AG09319 (cell line): ENCODE data around the gene CYSLTR2.

Source experiments
- DNase-seq: peaks from one replicate; pipeline ENCODE4 v3.0.0-alpha.2; 2010; ENCODE audit warnings: low read depth; ENCODE audit errors: extremely low read depth
- CTCF ChIP-seq: IDR thresholded peaks from 2 replicates; pipeline ENCODE4 v1.5.1; 2011; ENCODE audit warnings: low read depth, mild to moderate bottlenecking, inconsistent platforms, low read length, moderate library complexity

Gene CYSLTR2

DNA sequence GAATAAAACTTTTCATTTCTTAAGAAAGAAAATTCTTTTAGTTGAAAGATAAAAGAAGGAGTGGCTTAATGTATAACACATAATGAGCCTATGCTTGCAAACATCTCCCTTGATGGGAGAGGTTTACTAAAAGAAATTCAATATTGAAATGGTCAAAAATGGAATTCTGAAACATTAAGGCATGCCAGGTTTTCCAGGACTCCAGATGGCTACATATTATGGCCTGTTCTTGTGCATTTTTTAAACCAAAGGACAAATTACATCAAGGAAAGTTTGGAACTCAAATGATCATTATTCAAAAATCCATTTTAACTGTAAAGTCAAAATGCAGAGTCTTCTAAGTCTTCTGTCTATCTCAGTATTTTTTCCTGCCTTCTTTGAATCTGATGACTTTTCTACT, 19.1 kb upstream of the CYSLTR2 start:
- no peak for TF ChIP-seq CTCF

GRCh38 chr13:48635478-48635877, 18.3 kb upstream of the CYSLTR2 start:
- TF ChIP-seq CTCF, result no peak
- no peak for DNase-seq

More for the DNA sequence above, 19.1 kb upstream of the CYSLTR2 start:
- DNase-seq, result no peak

GRCh38 chr13:48636550-48636949, 17.2 kb upstream of the CYSLTR2 start:
- TF ChIP-seq CTCF, result no peak
- no peak for DNase-seq

- no peak for TF ChIP-seq CTCF
- no peak for DNase-seq
Observed at GRCh38 chr13:48637601-48638000, 16.1 kb upstream of the CYSLTR2 start.

DNA sequence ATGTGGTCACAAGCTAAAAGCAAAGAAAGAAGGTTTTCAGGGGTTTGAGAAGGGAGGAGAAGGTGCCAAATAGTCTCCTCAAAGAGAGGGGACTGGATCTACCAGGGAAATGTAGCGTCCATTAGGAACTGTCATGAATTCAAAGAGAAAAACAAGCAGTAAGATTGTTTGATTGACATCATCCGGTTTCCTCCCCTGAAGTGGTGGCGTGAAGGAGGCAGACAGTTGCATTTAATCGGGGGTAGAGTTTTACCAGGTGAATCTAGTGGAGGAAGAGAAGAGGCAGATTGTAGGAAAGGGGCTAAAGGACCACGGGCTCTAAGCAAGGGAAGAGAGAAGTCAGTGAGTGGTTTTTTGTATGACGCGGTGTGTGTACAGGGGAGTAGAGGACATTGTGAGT, 13.0 kb upstream of the CYSLTR2 start:
- DNase-seq, result no peak
- TF ChIP-seq CTCF, result no peak

DNA sequence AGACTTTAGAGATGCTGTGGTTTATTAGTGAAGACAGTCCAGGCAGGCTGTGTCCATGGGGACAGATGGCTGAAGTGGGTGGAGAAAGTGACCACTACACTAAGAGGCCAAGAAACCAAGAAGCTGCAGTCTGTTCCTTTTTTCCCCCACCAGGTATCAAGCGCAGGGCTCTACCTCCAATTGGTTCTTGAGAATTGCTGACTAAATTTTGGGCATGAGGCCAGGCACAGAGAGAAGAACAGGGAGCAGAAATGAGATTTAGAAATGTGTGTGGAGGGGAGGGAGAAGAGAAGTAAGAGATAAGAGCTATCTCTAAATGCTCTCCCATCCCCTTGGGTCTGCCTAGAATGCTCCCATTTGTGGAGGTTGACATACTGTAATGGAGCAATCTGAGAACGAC, 12.3 kb upstream of the CYSLTR2 start:
- no peak for TF ChIP-seq CTCF
- no peak for DNase-seq

- no peak for DNase-seq
Observed at GRCh38 chr13:48642061-48642460, 11.7 kb upstream of the CYSLTR2 start.

More at GRCh38 chr13:48642061-48642460, 11.7 kb upstream of the CYSLTR2 start:
- no peak for TF ChIP-seq CTCF
